IMR-90 (cell line): ENCODE results near the gene TMEM60. TPM values are rescaled to one million over a fixed set of nuclear protein-coding genes. Genes with fewer than 3 reads are reported as not detected.

Source experiments
- ATAC-seq: fragments of 200-7000 bp; cut with Tn5 transposase; 2 replicates; pipeline ENCODE4 v1.9.1; 2020; ENCODE audit warnings: low read depth, mild to moderate bottlenecking, moderate library complexity
- BruUV-seq: library from RNA; stranded (reverse); fragments of 400-500 nt; replicated peaks from 2 replicates; lab custom pipeline; 2021; lab: Mats Ljungman, UMichigan
- CTCF ChIA-PET: fragments of 300-600 bp; formaldehyde crosslinking; extraction: SDS; loops from one replicate; lab custom pipeline; 2021; ENCODE audit warnings: antibody characterized with exemption; lab: Yijun Ruan, JAX
- POLR2A ChIA-PET: fragments of 300-600 bp; sonication (Branson Sonifier 250); formaldehyde crosslinking; loops from one replicate; lab custom pipeline; 2022; ENCODE audit warnings: antibody characterized with exemption; ENCODE audit not compliant: unreplicated experiment; lab: Charles Lee
- DNase-seq: peaks from one replicate; pipeline ENCODE4 v3.0.0; 2013
- H2AFZ ChIP-seq: replicated peaks from 2 replicates; pipeline ENCODE3; 2013; ENCODE audit warnings: low read length, mild to moderate bottlenecking; ENCODE audit not compliant: poor library complexity
- H2AK5ac ChIP-seq: 2 replicates; pipeline ENCODE4 v1.6.1; 2013; ENCODE audit warnings: low read depth, low read length, inconsistent platforms
- H2AK9ac ChIP-seq: replicated peaks from 2 replicates; pipeline ENCODE3; 2013; ENCODE audit warnings: mild to moderate bottlenecking, low read depth, low read length, moderate library complexity; ENCODE audit not compliant: poor library complexity
- H2BK120ac ChIP-seq: 2 replicates; pipeline ENCODE4 v1.6.1; 2013; ENCODE audit warnings: low read depth, low read length, inconsistent platforms
- H2BK15ac ChIP-seq: 3 replicates; pipeline ENCODE4 v1.6.1; 2013; ENCODE audit warnings: low read depth, low read length, inconsistent platforms
- H2BK20ac ChIP-seq: 2 replicates; pipeline ENCODE4 v1.6.1; 2013; ENCODE audit warnings: low read depth, mild to moderate bottlenecking, inconsistent platforms, low read length, moderate library complexity
- H2BK5ac ChIP-seq: 2 replicates; pipeline ENCODE4 v1.6.1; 2013; ENCODE audit warnings: mild to moderate bottlenecking, low read depth, low read length, inconsistent platforms; ENCODE audit not compliant: poor library complexity, severe bottlenecking
- H3K14ac ChIP-seq: replicated peaks from 2 replicates; pipeline ENCODE4 v1.6.1; 2013; ENCODE audit warnings: low read depth, low read length, inconsistent platforms
- H3K18ac ChIP-seq: 2 replicates; pipeline ENCODE4 v1.6.1; 2013; ENCODE audit warnings: low read depth, low read length, control low read depth
- H3K23ac ChIP-seq: 2 replicates; pipeline ENCODE4 v1.6.1; 2013; ENCODE audit warnings: low read depth, low read length, inconsistent platforms
- H3K27ac ChIP-seq: 2 replicates; pipeline ENCODE4 v1.5.1; 2013; ENCODE audit warnings: mild to moderate bottlenecking, control low read depth, low read length; ENCODE audit not compliant: insufficient read depth
- H3K27me3 ChIP-seq: 2 replicates; pipeline ENCODE4 v1.6.1; 2013; ENCODE audit warnings: low read length; ENCODE audit not compliant: control insufficient read depth, insufficient read depth
- H3K36me3 ChIP-seq: 2 replicates; pipeline ENCODE4 v1.6.1; 2013; ENCODE audit warnings: low read length, mixed read lengths; ENCODE audit not compliant: control insufficient read depth, insufficient read depth
- H3K4ac ChIP-seq: 2 replicates; pipeline ENCODE4 v1.6.1; 2013; ENCODE audit warnings: low read depth, low read length, inconsistent platforms
- H3K4me1 ChIP-seq: 2 replicates; pipeline ENCODE4 v1.6.1; 2013; ENCODE audit warnings: low read length, mixed read lengths; ENCODE audit not compliant: control insufficient read depth, insufficient read depth
- H3K4me2 ChIP-seq: 2 replicates; pipeline ENCODE4 v1.6.1; 2013; ENCODE audit warnings: low read depth, mild to moderate bottlenecking, control low read depth, low read length, moderate library complexity
- H3K4me3 ChIP-seq: 2 replicates; pipeline ENCODE4 v1.5.1; 2013; ENCODE audit warnings: low read depth, mild to moderate bottlenecking, control low read depth, low read length, moderate library complexity; ENCODE audit not compliant: insufficient read depth
- H3K56ac ChIP-seq: 2 replicates; pipeline ENCODE4 v1.6.1; 2013; ENCODE audit warnings: low read length, inconsistent platforms; ENCODE audit not compliant: insufficient read depth; ENCODE audit errors: extremely low read depth
- H3K79me1 ChIP-seq, 2 experiments: 2 replicates each; pipeline ENCODE4 v1.6.1; 2013; ENCODE audit warnings: low read length in 2 of 2, inconsistent platforms in 1 of 2, low read depth in 1 of 2
- H3K9ac ChIP-seq: 2 replicates; pipeline ENCODE4 v1.6.1; 2013; ENCODE audit warnings: low read depth, low read length, control low read depth
- H3K9me1 ChIP-seq: 2 replicates; pipeline ENCODE4 v1.6.1; 2013; ENCODE audit warnings: low read length, inconsistent platforms; ENCODE audit not compliant: insufficient read depth
- H3K9me3 ChIP-seq: 2 replicates; pipeline ENCODE4 v1.6.1; 2013; ENCODE audit warnings: low read length; ENCODE audit not compliant: control insufficient read depth, insufficient read depth
- H4K20me1 ChIP-seq: 2 replicates; pipeline ENCODE4 v1.6.1; 2013; ENCODE audit warnings: low read length, inconsistent platforms; ENCODE audit not compliant: insufficient read depth
- H4K5ac ChIP-seq: 2 replicates; pipeline ENCODE4 v1.6.1; 2013; ENCODE audit warnings: mild to moderate bottlenecking, low read depth, low read length, control low read depth
- H4K8ac ChIP-seq, 2 experiments: 2 replicates each; pipeline ENCODE4 v1.6.1; 2013; ENCODE audit warnings: low read depth in 2 of 2, low read length in 2 of 2, control low read depth in 1 of 2, inconsistent platforms in 1 of 2
- H4K91ac ChIP-seq: 2 replicates; pipeline ENCODE4 v1.6.1; 2013; ENCODE audit warnings: low read depth, low read length, inconsistent platforms; ENCODE audit not compliant: insufficient read depth
- BHLHE40 ChIP-seq: fragments of 150-350 bp; IDR thresholded peaks from 2 replicates; pipeline ENCODE4 v1.6.1; 2016; ENCODE audit warnings: mild to moderate bottlenecking, low read depth, low read length
- CEBPB ChIP-seq: IDR thresholded peaks from 2 replicates; pipeline ENCODE4 v1.6.1; 2012; ENCODE audit warnings: low read depth, low read length, improper control_type of control experiment
- CHD1 ChIP-seq: IDR thresholded peaks from 2 replicates; pipeline ENCODE4 v1.6.1; 2012; ENCODE audit warnings: low read depth, low read length, improper control_type of control experiment
- CTCF ChIP-seq: conservative IDR thresholded peaks from 2 replicates; pipeline ENCODE4 v1.5.1; 2012; ENCODE audit warnings: mild to moderate bottlenecking, low read depth, low read length, improper control_type of control experiment
- ELK1 ChIP-seq: fragments of 150-350 bp; IDR thresholded peaks from 2 replicates; pipeline ENCODE4 v1.6.1; 2016; ENCODE audit warnings: low read depth, mild to moderate bottlenecking, low read length, moderate library complexity, borderline replicate concordance
- MAZ ChIP-seq: IDR thresholded peaks from 2 replicates; pipeline ENCODE4 v1.6.1; 2012; ENCODE audit warnings: low read depth, mild to moderate bottlenecking, low read length, improper control_type of control experiment, moderate library complexity, borderline replicate concordance
- NFE2L2 ChIP-seq: fragments of 150-350 bp; IDR thresholded peaks from 2 replicates; pipeline ENCODE4 v1.6.1; 2016; ENCODE audit warnings: low read depth, mild to moderate bottlenecking, low read length
- POLR2A ChIP-seq: IDR thresholded peaks from 2 replicates; pipeline ENCODE4 v1.6.1; 2012; ENCODE audit warnings: mild to moderate bottlenecking, low read depth, low read length
- RCOR1 ChIP-seq: IDR thresholded peaks from 2 replicates; pipeline ENCODE4 v1.6.1; 2012; ENCODE audit warnings: mild to moderate bottlenecking, low read length, improper control_type of control experiment; ENCODE audit not compliant: insufficient replicate concordance
- RFX5 ChIP-seq: IDR thresholded peaks from 2 replicates; pipeline ENCODE4 v1.8.0; 2012; ENCODE audit warnings: low read depth, mild to moderate bottlenecking, low read length, moderate library complexity
- USF2 ChIP-seq: fragments of 150-350 bp; IDR thresholded peaks from 2 replicates; pipeline ENCODE4 v1.6.1; 2017; ENCODE audit warnings: mild to moderate bottlenecking, antibody characterized with exemption, low read length, low read depth
- WGBS, 2 experiments: methylation state at CpG; one replicate each; pipeline versions ENCODE4 v1.1.5 to v1.1.7; 2013; ENCODE audit warnings: missing lambda C conversion rate in 2 of 2; ENCODE audit not compliant: insufficient read length in 1 of 2; ENCODE audit errors: extremely low coverage in 2 of 2; 5-methylcytosine and 5-hydroxymethylcytosine counted together
- dilution Hi-C: fragments of 300-500 bp; cut with HindIII; formaldehyde crosslinking; loops from one replicate; pipeline ENCODE4 v1.14.3; 2018; ENCODE audit warnings: low sequenced_read_pairs; ENCODE audit not compliant: unreplicated experiment
- in situ Hi-C: fragments of 300-500 bp; cut with MboI; formaldehyde crosslinking; loops from 3 replicates; pipeline ENCODE4 v1.14.3; 2019; ENCODE audit warnings: low sequenced_read_pairs, inconsistent platforms, mixed read lengths
- intact Hi-C: fragments of 100-400 bp; cut with micrococcal nuclease; formaldehyde crosslinking; loops from 2 replicates; pipeline ENCODE4 v1.10.0; 2022
- polyA plus RNA-seq, 3 experiments: library from polyadenylated mRNA; depleted of rRNA; stranded (reverse); fragments of >200 nt; gene quantifications; 2 replicates each; pipeline ENCODE4 v1.2.3, GENCODE V29; 2012; ENCODE audit warnings: low replicate concordance in 1 of 3
- total RNA-seq: library from RNA; depleted of rRNA; stranded (reverse); fragments of >200 nt; gene quantifications from 2 replicates; pipeline ENCODE4 v1.2.3, GENCODE V29; 2012

The TMEM60 gene
- total and polyA plus RNA-seq, 2 of the 4 experiments (the other 2 are of a cell fraction): 9.9 to 17.2 TPM

- Histone ChIP-seq H3K36me3 (no peaks in the 10 kb centered on the region), H2BK5ac (no peak overlapping the region), H3K9me1 (no peaks in the 10 kb centered on the region), H3K4ac (no peak overlapping the region), H4K5ac (no peak overlapping the region), H2AK9ac (no peak overlapping the region), H4K91ac (no peak overlapping the region), H3K4me1 (peaks cover 4% of the 10 kb centered on the region; the same call in 1 of the 2 replicates), H2BK120ac (no peak overlapping the region), H3K27ac (no peak overlapping the region), H3K4me3 (no peak overlapping the region), H2AK5ac (no peak overlapping the region), H3K56ac (no peak overlapping the region), H3K18ac (no peak overlapping the region), H3K14ac (no peak overlapping the region), H4K8ac (no peak overlapping the region), H3K79me1 (peaks cover 15 to 48% of the 10 kb centered on the region in 2 experiments), H3K4me2 (no peak overlapping the region), H2BK20ac (no peak overlapping the region), H3K23ac (no peak overlapping the region), H2AFZ (no peak overlapping the region), H3K9ac (no peak overlapping the region), H3K27me3 (no peaks in the 10 kb centered on the region), H2BK15ac (no peak overlapping the region), H4K20me1 (no peaks in the 10 kb centered on the region), H3K9me3 (no peaks in the 10 kb centered on the region)
- dilution Hi-C loops (no loop called here), in situ Hi-C loops (no loop called here), intact Hi-C loops (loop anchor here (10.0 kb wide), 1 partner anchor 111 kb away; no protein-coding TSS in a partner anchor)
- DNase-seq (no peak), ATAC-seq (no peak)
- no TSS peak for BruUV-seq
- POLR2A ChIA-PET: interaction anchor here (0.9 kb wide), 1 partner anchor 11 kb away, joined by 3 read pairs; no protein-coding TSS in a partner anchor
- CTCF ChIA-PET: interaction anchor here (0.6 kb wide), 1 partner anchor 165 kb away, joined by 8 read pairs; no protein-coding TSS in a partner anchor
- TF ChIP-seq CHD1 (no peak), POLR2A (no peak), NFE2L2 (no peak), USF2 (no peak), CTCF (no peak), BHLHE40 (no peak), ELK1 (no peak), RCOR1 (no peak), MAZ (no peak), CEBPB (no peak), RFX5 (no peak)
- WGBS, 2 experiments: no CpG with 5 or more reads among the region's 4 CpGs
These were observed 4.2 kb downstream of the TMEM60 start for GRCh38 chr7:77794000-77794399.
